ENCODE measurements around the gene CDKN1C.

The CDKN1C gene

GRCh38 chr11:2912498-2912897 is 26.9 kb upstream of the CDKN1C start (continued):
- TF ChIP-seq, protein P1, sequence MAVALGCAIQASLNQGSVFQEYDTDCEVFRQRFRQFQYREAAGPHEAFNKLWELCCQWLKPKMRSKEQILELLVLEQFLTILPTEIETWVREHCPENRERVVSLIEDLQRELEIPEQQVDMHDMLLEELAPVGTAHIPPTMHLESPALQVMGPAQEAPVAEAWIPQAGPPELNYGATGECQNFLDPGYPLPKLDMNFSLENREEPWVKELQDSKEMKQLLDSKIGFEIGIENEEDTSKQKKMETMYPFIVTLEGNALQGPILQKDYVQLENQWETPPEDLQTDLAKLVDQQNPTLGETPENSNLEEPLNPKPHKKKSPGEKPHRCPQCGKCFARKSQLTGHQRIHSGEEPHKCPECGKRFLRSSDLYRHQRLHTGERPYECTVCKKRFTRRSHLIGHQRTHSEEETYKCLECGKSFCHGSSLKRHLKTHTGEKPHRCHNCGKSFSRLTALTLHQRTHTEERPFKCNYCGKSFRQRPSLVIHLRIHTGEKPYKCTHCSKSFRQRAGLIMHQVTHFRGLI (tag by site-specific recombination; IDR thresholded peaks at IDR 0.05), result no peak
- TF ChIP-seq ZNF114 (tag by site-specific recombination; IDR thresholded peaks at IDR 0.05), result no peak
- TF ChIP-seq ZBTB20 (tag by site-specific recombination; IDR thresholded peaks at IDR 0.05), result peak; percentile 77
- TF ChIP-seq ZNF221 (tag by site-specific recombination; IDR thresholded peaks at IDR 0.05; ENCODE audit: borderline replicate concordance), result no peak
- TF ChIP-seq BCL11A (tag by site-specific recombination; IDR thresholded peaks at IDR 0.05; ENCODE audit: low read depth), result no peak
- TF ChIP-seq RBAK (tag by site-specific recombination; IDR thresholded peaks at IDR 0.05), result no peak
- TF ChIP-seq CTCF (tag by site-specific recombination; IDR thresholded peaks at IDR 0.05), result no peak
- TF ChIP-seq ZNF404 (tag by site-specific recombination; IDR thresholded peaks at IDR 0.05), result no peak
- TF ChIP-seq ZNF623 (tag by site-specific recombination; IDR thresholded peaks at IDR 0.05), result no peak
- TF ChIP-seq ZNF501 (tag by site-specific recombination; IDR thresholded peaks at IDR 0.05), result no peak
- TF ChIP-seq REPIN1 (tag by site-specific recombination; IDR thresholded peaks at IDR 0.05; ENCODE audit: low read depth), result no peak
- no peak for TF ChIP-seq ZNF670 (tag by site-specific recombination; IDR thresholded peaks at IDR 0.05; ENCODE audit: low read depth)
- TF ChIP-seq ZNF37A (tag by site-specific recombination; IDR thresholded peaks at IDR 0.05), result no peak
- TF ChIP-seq ZFP69B (tag by site-specific recombination; IDR thresholded peaks at IDR 0.05), result no peak
- TF ChIP-seq ZSCAN23 (tag by site-specific recombination; IDR thresholded peaks at IDR 0.05), result no peak
- TF ChIP-seq ZBTB6 (tag by site-specific recombination; IDR thresholded peaks at IDR 0.05), result no peak
- TF ChIP-seq YY1 (tag by site-specific recombination; IDR thresholded peaks at IDR 0.05), result no peak
- TF ChIP-seq, protein P2, sequence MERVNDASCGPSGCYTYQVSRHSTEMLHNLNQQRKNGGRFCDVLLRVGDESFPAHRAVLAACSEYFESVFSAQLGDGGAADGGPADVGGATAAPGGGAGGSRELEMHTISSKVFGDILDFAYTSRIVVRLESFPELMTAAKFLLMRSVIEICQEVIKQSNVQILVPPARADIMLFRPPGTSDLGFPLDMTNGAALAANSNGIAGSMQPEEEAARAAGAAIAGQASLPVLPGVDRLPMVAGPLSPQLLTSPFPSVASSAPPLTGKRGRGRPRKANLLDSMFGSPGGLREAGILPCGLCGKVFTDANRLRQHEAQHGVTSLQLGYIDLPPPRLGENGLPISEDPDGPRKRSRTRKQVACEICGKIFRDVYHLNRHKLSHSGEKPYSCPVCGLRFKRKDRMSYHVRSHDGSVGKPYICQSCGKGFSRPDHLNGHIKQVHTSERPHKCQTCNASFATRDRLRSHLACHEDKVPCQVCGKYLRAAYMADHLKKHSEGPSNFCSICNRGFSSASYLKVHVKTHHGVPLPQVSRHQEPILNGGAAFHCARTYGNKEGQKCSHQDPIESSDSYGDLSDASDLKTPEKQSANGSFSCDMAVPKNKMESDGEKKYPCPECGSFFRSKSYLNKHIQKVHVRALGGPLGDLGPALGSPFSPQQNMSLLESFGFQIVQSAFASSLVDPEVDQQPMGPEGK (tag by site-specific recombination; IDR thresholded peaks at IDR 0.05), result peak; percentile 62; the same call in 1 of the 2 replicates
- TF ChIP-seq, protein P3, sequence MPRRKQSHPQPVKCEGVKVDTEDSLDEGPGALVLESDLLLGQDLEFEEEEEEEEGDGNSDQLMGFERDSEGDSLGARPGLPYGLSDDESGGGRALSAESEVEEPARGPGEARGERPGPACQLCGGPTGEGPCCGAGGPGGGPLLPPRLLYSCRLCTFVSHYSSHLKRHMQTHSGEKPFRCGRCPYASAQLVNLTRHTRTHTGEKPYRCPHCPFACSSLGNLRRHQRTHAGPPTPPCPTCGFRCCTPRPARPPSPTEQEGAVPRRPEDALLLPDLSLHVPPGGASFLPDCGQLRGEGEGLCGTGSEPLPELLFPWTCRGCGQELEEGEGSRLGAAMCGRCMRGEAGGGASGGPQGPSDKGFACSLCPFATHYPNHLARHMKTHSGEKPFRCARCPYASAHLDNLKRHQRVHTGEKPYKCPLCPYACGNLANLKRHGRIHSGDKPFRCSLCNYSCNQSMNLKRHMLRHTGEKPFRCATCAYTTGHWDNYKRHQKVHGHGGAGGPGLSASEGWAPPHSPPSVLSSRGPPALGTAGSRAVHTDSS (tag by site-specific recombination; IDR thresholded peaks at IDR 0.05), result no peak
- TF ChIP-seq ZFHX2 (tag by site-specific recombination; conservative IDR thresholded peaks at IDR 0.05), result peak; percentile 92
- peak; percentile 86 for TF ChIP-seq EGR2 (tag by site-specific recombination; IDR thresholded peaks at IDR 0.05; ENCODE audit: low read depth)
- no peak for TF ChIP-seq ZFP3 (tag by site-specific recombination; IDR thresholded peaks at IDR 0.05; ENCODE audit: low read depth)
- no peak for TF ChIP-seq ZNF571 (tag by site-specific recombination; IDR thresholded peaks at IDR 0.05)
- TF ChIP-seq ZNF146 (tag by site-specific recombination; IDR thresholded peaks at IDR 0.05), result no peak
- TF ChIP-seq ZNF600 (tag by site-specific recombination; IDR thresholded peaks at IDR 0.05), result no peak
- TF ChIP-seq ZNF366 (tag by site-specific recombination; conservative IDR thresholded peaks at IDR 0.05), result no peak
- no peak for TF ChIP-seq KLF1 (tag by site-specific recombination; IDR thresholded peaks at IDR 0.05)
- peak; percentile 74 for TF ChIP-seq KLF17 (tag by site-specific recombination; IDR thresholded peaks at IDR 0.05)
